IMR-90 (cell line): ENCODE measurements around the gene UBE2E2. TPM values are rescaled to one million over a fixed set of nuclear protein-coding genes. Genes with fewer than 3 reads are reported as not detected.

Experiments used
- ATAC-seq: fragments of 200-7000 bp; cut with Tn5 transposase; 2 replicates; pipeline ENCODE4 v1.9.1; 2020; ENCODE audit warnings: low read depth, mild to moderate bottlenecking, moderate library complexity
- BruUV-seq: library from RNA; stranded (reverse); fragments of 400-500 nt; replicated peaks from 2 replicates; lab custom pipeline; 2021; lab: Mats Ljungman, UMichigan
- CTCF ChIA-PET: fragments of 300-600 bp; formaldehyde crosslinking; extraction: SDS; loops from one replicate; lab custom pipeline; 2021; ENCODE audit warnings: antibody characterized with exemption; lab: Yijun Ruan, JAX
- POLR2A ChIA-PET: fragments of 300-600 bp; sonication (Branson Sonifier 250); formaldehyde crosslinking; loops from one replicate; lab custom pipeline; 2022; ENCODE audit warnings: antibody characterized with exemption; ENCODE audit not compliant: unreplicated experiment; lab: Charles Lee
- DNase-seq: peaks from one replicate; pipeline ENCODE4 v3.0.0; 2013
- H2AFZ ChIP-seq: replicated peaks from 2 replicates; pipeline ENCODE3; 2013; ENCODE audit warnings: low read length, mild to moderate bottlenecking; ENCODE audit not compliant: poor library complexity
- H2AK5ac ChIP-seq: 2 replicates; pipeline ENCODE4 v1.6.1; 2013; ENCODE audit warnings: low read depth, low read length, inconsistent platforms
- H2AK9ac ChIP-seq: replicated peaks from 2 replicates; pipeline ENCODE3; 2013; ENCODE audit warnings: mild to moderate bottlenecking, low read depth, low read length, moderate library complexity; ENCODE audit not compliant: poor library complexity
- H2BK120ac ChIP-seq: 2 replicates; pipeline ENCODE4 v1.6.1; 2013; ENCODE audit warnings: low read depth, low read length, inconsistent platforms
- H2BK15ac ChIP-seq: 3 replicates; pipeline ENCODE4 v1.6.1; 2013; ENCODE audit warnings: low read depth, low read length, inconsistent platforms
- H2BK20ac ChIP-seq: 2 replicates; pipeline ENCODE4 v1.6.1; 2013; ENCODE audit warnings: low read depth, mild to moderate bottlenecking, inconsistent platforms, low read length, moderate library complexity
- H2BK5ac ChIP-seq: 2 replicates; pipeline ENCODE4 v1.6.1; 2013; ENCODE audit warnings: mild to moderate bottlenecking, low read depth, low read length, inconsistent platforms; ENCODE audit not compliant: poor library complexity, severe bottlenecking
- H3K14ac ChIP-seq: replicated peaks from 2 replicates; pipeline ENCODE4 v1.6.1; 2013; ENCODE audit warnings: low read depth, low read length, inconsistent platforms
- H3K18ac ChIP-seq: 2 replicates; pipeline ENCODE4 v1.6.1; 2013; ENCODE audit warnings: low read depth, low read length, control low read depth
- H3K23ac ChIP-seq: 2 replicates; pipeline ENCODE4 v1.6.1; 2013; ENCODE audit warnings: low read depth, low read length, inconsistent platforms
- H3K27ac ChIP-seq: 2 replicates; pipeline ENCODE4 v1.5.1; 2013; ENCODE audit warnings: mild to moderate bottlenecking, control low read depth, low read length; ENCODE audit not compliant: insufficient read depth
- H3K27me3 ChIP-seq: 2 replicates; pipeline ENCODE4 v1.6.1; 2013; ENCODE audit warnings: low read length; ENCODE audit not compliant: control insufficient read depth, insufficient read depth
- H3K36me3 ChIP-seq: 2 replicates; pipeline ENCODE4 v1.6.1; 2013; ENCODE audit warnings: low read length, mixed read lengths; ENCODE audit not compliant: control insufficient read depth, insufficient read depth
- H3K4ac ChIP-seq: 2 replicates; pipeline ENCODE4 v1.6.1; 2013; ENCODE audit warnings: low read depth, low read length, inconsistent platforms
- H3K4me1 ChIP-seq: 2 replicates; pipeline ENCODE4 v1.6.1; 2013; ENCODE audit warnings: low read length, mixed read lengths; ENCODE audit not compliant: control insufficient read depth, insufficient read depth
- H3K4me2 ChIP-seq: 2 replicates; pipeline ENCODE4 v1.6.1; 2013; ENCODE audit warnings: low read depth, mild to moderate bottlenecking, control low read depth, low read length, moderate library complexity
- H3K4me3 ChIP-seq: 2 replicates; pipeline ENCODE4 v1.5.1; 2013; ENCODE audit warnings: low read depth, mild to moderate bottlenecking, control low read depth, low read length, moderate library complexity; ENCODE audit not compliant: insufficient read depth
- H3K56ac ChIP-seq: 2 replicates; pipeline ENCODE4 v1.6.1; 2013; ENCODE audit warnings: low read length, inconsistent platforms; ENCODE audit not compliant: insufficient read depth; ENCODE audit errors: extremely low read depth
- H3K79me1 ChIP-seq, 2 experiments: 2 replicates each; pipeline ENCODE4 v1.6.1; 2013; ENCODE audit warnings: low read length in 2 of 2, inconsistent platforms in 1 of 2, low read depth in 1 of 2
- H3K9ac ChIP-seq: 2 replicates; pipeline ENCODE4 v1.6.1; 2013; ENCODE audit warnings: low read depth, low read length, control low read depth
- H3K9me1 ChIP-seq: 2 replicates; pipeline ENCODE4 v1.6.1; 2013; ENCODE audit warnings: low read length, inconsistent platforms; ENCODE audit not compliant: insufficient read depth
- H3K9me3 ChIP-seq: 2 replicates; pipeline ENCODE4 v1.6.1; 2013; ENCODE audit warnings: low read length; ENCODE audit not compliant: control insufficient read depth, insufficient read depth
- H4K20me1 ChIP-seq: 2 replicates; pipeline ENCODE4 v1.6.1; 2013; ENCODE audit warnings: low read length, inconsistent platforms; ENCODE audit not compliant: insufficient read depth
- H4K5ac ChIP-seq: 2 replicates; pipeline ENCODE4 v1.6.1; 2013; ENCODE audit warnings: mild to moderate bottlenecking, low read depth, low read length, control low read depth
- H4K8ac ChIP-seq, 2 experiments: 2 replicates each; pipeline ENCODE4 v1.6.1; 2013; ENCODE audit warnings: low read depth in 2 of 2, low read length in 2 of 2, control low read depth in 1 of 2, inconsistent platforms in 1 of 2
- H4K91ac ChIP-seq: 2 replicates; pipeline ENCODE4 v1.6.1; 2013; ENCODE audit warnings: low read depth, low read length, inconsistent platforms; ENCODE audit not compliant: insufficient read depth
- BHLHE40 ChIP-seq: fragments of 150-350 bp; IDR thresholded peaks from 2 replicates; pipeline ENCODE4 v1.6.1; 2016; ENCODE audit warnings: mild to moderate bottlenecking, low read depth, low read length
- CEBPB ChIP-seq: IDR thresholded peaks from 2 replicates; pipeline ENCODE4 v1.6.1; 2012; ENCODE audit warnings: low read depth, low read length, improper control_type of control experiment
- CHD1 ChIP-seq: IDR thresholded peaks from 2 replicates; pipeline ENCODE4 v1.6.1; 2012; ENCODE audit warnings: low read depth, low read length, improper control_type of control experiment
- CTCF ChIP-seq: conservative IDR thresholded peaks from 2 replicates; pipeline ENCODE4 v1.5.1; 2012; ENCODE audit warnings: mild to moderate bottlenecking, low read depth, low read length, improper control_type of control experiment
- FOS ChIP-seq: fragments of 150-350 bp; IDR thresholded peaks from 2 replicates; pipeline ENCODE4 v1.6.1; 2016; ENCODE audit warnings: low read depth, low read length
- MAFK ChIP-seq: IDR thresholded peaks from 2 replicates; pipeline ENCODE4 v1.6.1; 2012; ENCODE audit warnings: low read depth, low read length, improper control_type of control experiment
- MXI1 ChIP-seq: IDR thresholded peaks from 2 replicates; pipeline ENCODE4 v1.6.1; 2012; ENCODE audit warnings: low read depth, mild to moderate bottlenecking, low read length, moderate library complexity, borderline replicate concordance
- NFE2L2 ChIP-seq: fragments of 150-350 bp; IDR thresholded peaks from 2 replicates; pipeline ENCODE4 v1.6.1; 2016; ENCODE audit warnings: low read depth, mild to moderate bottlenecking, low read length
- RAD21 ChIP-seq: IDR thresholded peaks from 2 replicates; pipeline ENCODE4 v1.6.1; 2012; ENCODE audit warnings: low read length, improper control_type of control experiment
- SMC3 ChIP-seq: fragments of 150-350 bp; IDR thresholded peaks from 2 replicates; pipeline ENCODE4 v1.6.1; 2016; ENCODE audit warnings: low read depth, mild to moderate bottlenecking, antibody characterized with exemption, low read length, moderate library complexity
- USF2 ChIP-seq: fragments of 150-350 bp; IDR thresholded peaks from 2 replicates; pipeline ENCODE4 v1.6.1; 2017; ENCODE audit warnings: mild to moderate bottlenecking, antibody characterized with exemption, low read length, low read depth
- WGBS, 2 experiments: methylation state at CpG; one replicate each; pipeline versions ENCODE4 v1.1.5 to v1.1.7; 2013; ENCODE audit warnings: missing lambda C conversion rate in 2 of 2; ENCODE audit not compliant: insufficient read length in 1 of 2; ENCODE audit errors: extremely low coverage in 2 of 2; 5-methylcytosine and 5-hydroxymethylcytosine counted together
- dilution Hi-C: fragments of 300-500 bp; cut with HindIII; formaldehyde crosslinking; loops from one replicate; pipeline ENCODE4 v1.14.3; 2018; ENCODE audit warnings: low sequenced_read_pairs; ENCODE audit not compliant: unreplicated experiment
- in situ Hi-C: fragments of 300-500 bp; cut with MboI; formaldehyde crosslinking; loops from 3 replicates; pipeline ENCODE4 v1.14.3; 2019; ENCODE audit warnings: low sequenced_read_pairs, inconsistent platforms, mixed read lengths
- intact Hi-C: fragments of 100-400 bp; cut with micrococcal nuclease; formaldehyde crosslinking; loops from 2 replicates; pipeline ENCODE4 v1.10.0; 2022
- polyA plus RNA-seq, 3 experiments: library from polyadenylated mRNA; depleted of rRNA; stranded (reverse); fragments of >200 nt; gene quantifications; 2 replicates each; pipeline ENCODE4 v1.2.3, GENCODE V29; 2012; ENCODE audit warnings: low replicate concordance in 1 of 3
- total RNA-seq: library from RNA; depleted of rRNA; stranded (reverse); fragments of >200 nt; gene quantifications from 2 replicates; pipeline ENCODE4 v1.2.3, GENCODE V29; 2012
- TF ChIP-seq, protein P1 (sequence below): fragments of 150-350 bp; IDR thresholded peaks from 2 replicates; pipeline ENCODE4 v1.6.1; 2016; ENCODE audit warnings: low read depth, mild to moderate bottlenecking, low read length, moderate library complexity, borderline replicate concordance

Gene UBE2E2
- total and polyA plus RNA-seq, 2 of the 4 experiments (the other 2 are of a cell fraction) = 18.6 to 32.7 TPM

GRCh38 chr3:23399221-23399620 is 196.1 kb downstream of the UBE2E2 start:
- H3K4me2 ChIP-seq = no peak overlapping the region
- POLR2A ChIA-PET = no interaction called here
- CTCF ChIA-PET = no interaction called here
- H3K4me1 ChIP-seq = no peaks in the 10 kb centered on the region
- no peak overlapping the region for H3K56ac ChIP-seq
- H3K18ac ChIP-seq = no peak overlapping the region
- no peak for DNase-seq
- H3K27me3 ChIP-seq = no peaks in the 10 kb centered on the region
- H2AK9ac ChIP-seq = no peak overlapping the region
- H3K9me3 ChIP-seq = no peaks in the 10 kb centered on the region
- TF ChIP-seq MAFK (no peak), USF2 (no peak), NFE2L2 (no peak), RAD21 (no peak), BHLHE40 (no peak), CHD1 (no peak), CTCF (no peak), CEBPB (no peak), FOS (no peak), SMC3 (no peak), MXI1 (no peak)
- TF ChIP-seq, protein P1, sequence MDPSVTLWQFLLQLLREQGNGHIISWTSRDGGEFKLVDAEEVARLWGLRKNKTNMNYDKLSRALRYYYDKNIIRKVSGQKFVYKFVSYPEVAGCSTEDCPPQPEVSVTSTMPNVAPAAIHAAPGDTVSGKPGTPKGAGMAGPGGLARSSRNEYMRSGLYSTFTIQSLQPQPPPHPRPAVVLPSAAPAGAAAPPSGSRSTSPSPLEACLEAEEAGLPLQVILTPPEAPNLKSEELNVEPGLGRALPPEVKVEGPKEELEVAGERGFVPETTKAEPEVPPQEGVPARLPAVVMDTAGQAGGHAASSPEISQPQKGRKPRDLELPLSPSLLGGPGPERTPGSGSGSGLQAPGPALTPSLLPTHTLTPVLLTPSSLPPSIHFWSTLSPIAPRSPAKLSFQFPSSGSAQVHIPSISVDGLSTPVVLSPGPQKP = no peak
- H2BK120ac ChIP-seq = no peak overlapping the region
- H4K20me1 ChIP-seq = no peaks in the 10 kb centered on the region
- H3K36me3 ChIP-seq = no peaks in the 10 kb centered on the region
- dilution Hi-C loops = no loop called here
- no peak overlapping the region for H2BK20ac ChIP-seq
- H2AFZ ChIP-seq = no peak overlapping the region
- no peak overlapping the region for H3K4me3 ChIP-seq
- no peak overlapping the region for H3K14ac ChIP-seq
- H3K9ac ChIP-seq = no peak overlapping the region
- no peak overlapping the region for H4K91ac ChIP-seq
- no peak overlapping the region for H3K27ac ChIP-seq
- H3K4ac ChIP-seq = no peak overlapping the region
- H2BK5ac ChIP-seq = no peak overlapping the region
- H2AK5ac ChIP-seq = no peak overlapping the region
- H4K5ac ChIP-seq = no peak overlapping the region
- H4K8ac ChIP-seq = no peak overlapping the region
- H2BK15ac ChIP-seq = no peak overlapping the region
- no peak for ATAC-seq
- no peaks in the 10 kb centered on the region; a peak in 2 of 4 replicates for H3K79me1 ChIP-seq
- no peaks in the 10 kb centered on the region; the same call in 1 of the 2 replicates for H3K9me1 ChIP-seq
- H3K23ac ChIP-seq = no peak overlapping the region
- BruUV-seq = no TSS peak
- intact Hi-C loops = no loop called here
- WGBS, 2 experiments = no CpG with 5 or more reads among the region's 1 CpG
- in situ Hi-C loops = no loop called here
